SK-N-MC (cell line): ENCODE data around the gene KCNE5.
"Not testable (repeated sequence)": the region's sequence is repeated elsewhere in the genome, so short reads cannot be mapped to it uniquely, and the experiment has no call there.

Source experiments
- DNase-seq: peaks from one replicate; pipeline ENCODE4 v3.0.0-alpha.2; 2011; ENCODE audit warnings: low read depth, low spot score
- H3K27ac ChIP-seq: fragments of 200-600 bp; sonication (generic); 2 replicates; pipeline ENCODE4 v1.5.1; 2016; ENCODE audit warnings: mixed run types
- H3K36me3 ChIP-seq: fragments of 200-600 bp; sonication (generic); 2 replicates; pipeline ENCODE4 v1.6.1; 2017; ENCODE audit warnings: antibody characterized with exemption, low read length, mixed read lengths; ENCODE audit not compliant: insufficient read depth
- H3K4me3 ChIP-seq: fragments of 200-600 bp; sonication (generic); 2 replicates; pipeline ENCODE4 v1.5.1; 2016
- H3K9ac ChIP-seq: fragments of 200-600 bp; sonication (generic); 2 replicates; pipeline ENCODE4 v1.8.0; 2017; ENCODE audit warnings: mixed run types, mixed read lengths; ENCODE audit not compliant: insufficient read length
- H3K9me3 ChIP-seq: fragments of 200-600 bp; sonication (generic); 2 replicates; pipeline ENCODE4 v1.6.1; 2017; ENCODE audit warnings: low read depth, mild to moderate bottlenecking, antibody characterized with exemption, low read length, moderate library complexity, mixed read lengths
- EZH2 ChIP-seq: fragments of 200-600 bp; sonication (generic); IDR thresholded peaks from one replicate; pipeline ENCODE4 v1.6.1; 2017; ENCODE audit warnings: antibody characterized with exemption
- FOXP2 ChIP-seq: optimal IDR thresholded peaks from 2 replicates; pipeline ENCODE3; 2011; ENCODE audit warnings: mild to moderate bottlenecking, moderate library complexity; ENCODE audit not compliant: insufficient read depth; ENCODE audit errors: extremely low read length, control extremely low read depth
- POLR2AphosphoS5 ChIP-seq: IDR thresholded peaks from 2 replicates; pipeline ENCODE4 v1.6.1; 2012; ENCODE audit warnings: mild to moderate bottlenecking, low read depth, low read length, borderline replicate concordance

The KCNE5 gene

DNA sequence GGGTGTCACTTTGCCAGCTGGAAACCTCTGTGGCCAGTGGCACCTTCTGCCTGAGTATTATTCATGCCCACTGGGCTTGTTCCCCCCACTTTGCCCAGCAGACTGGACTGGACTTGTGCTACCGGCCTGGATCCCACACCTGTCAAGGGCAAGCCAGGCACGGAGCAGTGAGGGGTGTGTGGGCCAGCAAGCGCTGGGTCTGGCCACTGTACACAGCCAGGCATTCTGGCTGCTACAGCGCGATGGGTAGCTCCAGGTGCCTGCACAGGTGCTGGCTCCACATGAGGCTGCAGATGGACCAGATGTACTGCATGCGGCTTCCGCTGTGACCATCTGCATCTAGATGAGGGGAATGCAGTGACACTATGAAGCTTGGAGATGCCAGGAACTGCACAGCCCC lies 39.5 kb downstream of the KCNE5 start:
- Histone ChIP-seq H3K9me3 (no peaks in the 10 kb centered on the region), H3K36me3 (no peaks in the 10 kb centered on the region), H3K27ac (no peak overlapping the region), H3K9ac (no peak overlapping the region), H3K4me3 (no peak overlapping the region)
- TF ChIP-seq EZH2 = no peak
- TF ChIP-seq FOXP2 = no peak
- no peak for TF ChIP-seq POLR2AphosphoS5
- DNase-seq = no peak

DNA sequence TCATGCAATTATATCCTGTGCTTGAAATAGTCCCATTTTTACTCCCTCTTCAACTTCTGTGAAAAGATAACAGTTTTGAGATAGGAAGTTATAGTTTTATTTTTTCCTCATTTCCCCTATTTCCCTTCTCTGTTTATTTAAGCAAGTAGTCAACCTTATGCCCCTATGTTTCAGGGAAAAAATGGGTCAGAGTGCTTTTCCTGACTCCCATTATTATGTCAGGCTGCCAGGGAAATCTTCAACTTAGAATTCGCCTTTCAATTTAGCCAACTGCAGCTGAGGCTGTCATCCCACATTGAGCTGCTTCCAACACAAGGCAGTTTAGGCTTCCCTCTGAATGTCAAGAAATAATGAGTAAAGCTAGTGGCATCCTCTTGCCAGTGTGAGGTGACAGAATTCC lies 46.1 kb downstream of the KCNE5 start:
- Histone ChIP-seq H3K4me3 (no peak overlapping the region), H3K9me3 (no peaks in the 10 kb centered on the region), H3K9ac (no peak overlapping the region), H3K36me3 (no peaks in the 10 kb centered on the region), H3K27ac (no peak overlapping the region)
- TF ChIP-seq FOXP2 (no peak), POLR2AphosphoS5 (no peak), EZH2 (no peak)
- DNase-seq = no peak

DNA sequence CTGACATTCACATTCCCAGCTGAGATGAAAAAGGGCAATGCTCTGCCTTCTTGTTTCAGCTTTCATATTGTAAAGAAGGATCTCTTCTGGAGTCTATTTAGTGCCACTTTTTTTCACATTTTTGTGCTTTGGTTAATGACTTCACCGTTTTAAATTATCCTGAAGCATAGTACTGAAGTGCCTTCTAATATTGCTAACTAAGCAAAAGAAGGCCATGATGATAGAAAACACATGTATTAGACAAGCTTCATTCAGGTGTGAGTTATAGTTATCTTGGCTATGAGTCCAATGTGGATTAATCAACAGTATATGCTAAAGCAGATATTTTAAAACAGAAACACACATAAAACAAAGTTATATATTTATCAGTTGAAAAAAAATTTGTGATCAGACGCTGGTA lies 47.9 kb downstream of the KCNE5 start:
- Histone ChIP-seq H3K4me3 (no peak overlapping the region), H3K9ac (no peak overlapping the region), H3K36me3 (no peaks in the 10 kb centered on the region), H3K27ac (no peak overlapping the region), H3K9me3 (no peaks in the 10 kb centered on the region)
- no peak for TF ChIP-seq EZH2
- DNase-seq = no peak

DNA sequence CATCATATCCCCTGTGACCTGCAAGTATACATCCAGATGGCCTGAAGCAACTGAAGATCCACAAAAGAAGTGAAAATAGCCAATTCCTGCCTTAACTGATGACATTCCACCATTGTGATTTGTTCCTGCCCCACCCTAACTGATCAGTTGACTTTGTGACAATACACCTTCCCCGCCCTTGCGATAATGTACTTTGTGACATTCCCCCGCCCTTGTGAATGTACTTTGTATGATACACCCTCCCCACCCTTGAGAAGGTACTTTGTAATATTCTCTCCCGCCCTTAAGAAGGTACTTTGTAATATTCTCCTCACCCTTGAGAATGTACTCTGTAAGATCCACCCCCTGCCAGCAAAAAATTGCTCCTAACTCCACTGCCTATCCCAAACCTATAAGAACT lies 48.9 kb downstream of the KCNE5 start:
- DNase-seq, H3K27ac ChIP-seq, H3K36me3 ChIP-seq: not testable (repeated sequence)

More for the DNA sequence above, 48.9 kb downstream of the KCNE5 start:
- H3K4me3 ChIP-seq, H3K9me3 ChIP-seq, H3K9ac ChIP-seq: not testable (repeated sequence)
